ENCODE measurements around the gene SSH2.
"Not testable (repeated sequence)": the region's sequence is repeated elsewhere in the genome, so short reads cannot be mapped to it uniquely, and the experiment has no call there.

The SSH2 gene

DNA sequence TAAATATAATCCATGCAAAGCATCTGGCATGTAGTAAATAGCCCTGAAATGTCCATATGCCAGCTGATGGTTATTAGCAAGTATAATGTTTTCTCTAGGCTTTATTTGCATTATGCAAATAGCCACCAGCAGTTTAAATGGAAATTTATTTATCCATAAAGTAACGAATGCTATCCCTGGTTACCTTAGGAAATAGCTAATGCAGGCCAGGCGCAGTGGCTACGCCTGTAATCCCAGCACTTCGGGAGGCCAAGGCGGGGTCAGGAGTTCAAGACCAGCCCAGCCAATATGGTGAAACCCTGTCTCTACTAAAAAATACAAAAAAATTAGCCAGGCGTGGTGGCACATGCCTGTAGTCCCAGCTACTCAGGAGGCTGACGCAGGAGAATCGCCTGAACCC lies 254.1 kb downstream of the SSH2 start:
- FAIRE-seq; DNase-seq (ENCODE audit: low spot score): not testable (repeated sequence)

DNA sequence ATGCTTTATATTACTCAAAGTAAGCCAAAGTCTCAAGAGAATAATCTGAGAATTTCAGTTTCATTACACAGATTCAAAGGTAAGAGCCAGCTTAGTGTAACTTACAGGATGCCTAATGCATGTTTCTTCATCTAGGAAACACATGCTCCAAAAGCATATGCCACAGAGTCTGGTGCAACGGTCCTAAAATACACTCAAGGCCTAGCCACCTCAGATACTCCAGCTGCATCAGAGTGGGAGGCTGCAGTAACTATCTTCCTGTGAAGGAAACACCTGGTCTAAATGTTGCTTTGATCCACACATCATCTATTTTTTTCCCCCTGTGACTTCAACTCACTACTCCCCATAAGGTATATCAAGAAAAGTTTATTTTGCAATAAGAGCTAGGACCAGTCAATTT lies 255.7 kb downstream of the SSH2 start:
- FAIRE-seq (no peak), DNase-seq (ENCODE audit: low spot score) (no peak)

DNA sequence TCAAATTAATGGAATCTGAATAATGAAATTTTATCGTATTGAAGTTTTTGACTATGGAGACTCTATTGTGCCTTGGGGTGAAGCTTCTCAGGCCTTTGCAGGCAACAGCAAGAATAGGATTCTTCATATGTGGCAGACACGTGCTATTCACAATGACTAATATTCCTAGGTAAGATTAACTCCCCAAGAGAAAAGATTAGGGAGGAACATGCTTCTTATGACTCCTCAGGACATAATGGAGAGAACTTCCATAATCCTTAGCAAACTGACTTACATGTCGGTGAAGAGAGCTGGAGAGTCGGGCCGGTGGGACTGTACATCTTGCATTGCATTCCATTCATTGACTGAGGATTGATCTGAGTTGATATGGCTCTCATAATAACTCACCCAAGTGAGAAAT lies 258.4 kb downstream of the SSH2 start:
- no peak for DNase-seq (ENCODE audit: low spot score)
- FAIRE-seq: no peak

DNA sequence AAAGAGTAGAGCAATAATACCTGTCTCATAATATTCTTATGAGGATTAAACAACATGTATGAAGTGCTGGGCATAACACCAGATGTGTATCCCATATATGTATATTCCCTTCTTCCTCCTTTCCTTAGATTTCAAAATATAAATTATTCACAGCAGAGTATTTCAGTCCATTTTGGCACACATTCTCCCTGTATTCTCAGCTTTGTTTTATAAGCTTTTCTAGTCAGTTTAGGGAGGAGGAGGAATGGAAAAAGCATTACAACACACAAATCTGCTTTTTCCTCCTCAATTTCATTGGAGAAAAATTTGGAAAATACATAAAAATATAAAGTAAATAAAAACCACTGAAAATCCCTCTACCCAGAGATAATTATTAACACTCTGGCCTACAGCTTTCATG lies 260.8 kb downstream of the SSH2 start:
- FAIRE-seq (no peak), DNase-seq (ENCODE audit: low spot score) (no peak)

DNA sequence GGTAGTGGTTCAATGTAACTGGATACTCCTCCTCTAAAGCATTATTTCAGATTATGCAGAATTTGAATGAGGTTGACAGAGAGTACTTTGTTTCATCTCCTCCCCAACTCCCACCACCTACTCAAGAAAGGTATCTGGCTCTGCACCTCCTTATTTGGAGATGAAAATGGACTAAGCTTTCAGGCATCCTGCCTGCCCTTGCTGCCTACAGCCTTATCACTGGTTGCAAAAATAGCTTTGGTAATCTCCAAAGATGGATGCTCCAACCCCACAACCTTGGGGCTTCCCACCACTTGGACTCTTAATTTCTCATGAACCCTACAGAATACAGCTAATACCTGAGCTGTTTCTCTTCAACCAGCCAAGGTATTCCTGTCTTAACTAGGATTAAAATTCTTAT lies 262.1 kb downstream of the SSH2 start:
- FAIRE-seq: no peak
- no peak for DNase-seq (ENCODE audit: low spot score)

DNA sequence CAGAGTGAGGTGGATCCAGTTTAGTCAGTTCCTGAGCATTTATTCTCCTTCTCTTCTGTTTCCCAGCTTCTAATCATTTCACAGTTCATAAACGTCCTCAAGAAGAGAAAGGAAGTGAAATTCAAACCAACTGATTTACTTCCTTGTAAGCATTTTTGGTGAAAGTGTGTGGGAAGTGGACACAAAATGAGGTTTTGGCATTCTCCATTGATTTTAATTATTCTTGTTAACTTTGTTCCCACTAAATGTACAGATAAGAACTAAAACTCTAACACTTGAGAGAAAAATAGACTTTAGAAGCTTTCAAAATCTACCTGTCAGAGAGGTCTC lies 264.6 kb downstream of the SSH2 start:
- FAIRE-seq (no peak), DNase-seq (ENCODE audit: low spot score) (no peak)

DNA sequence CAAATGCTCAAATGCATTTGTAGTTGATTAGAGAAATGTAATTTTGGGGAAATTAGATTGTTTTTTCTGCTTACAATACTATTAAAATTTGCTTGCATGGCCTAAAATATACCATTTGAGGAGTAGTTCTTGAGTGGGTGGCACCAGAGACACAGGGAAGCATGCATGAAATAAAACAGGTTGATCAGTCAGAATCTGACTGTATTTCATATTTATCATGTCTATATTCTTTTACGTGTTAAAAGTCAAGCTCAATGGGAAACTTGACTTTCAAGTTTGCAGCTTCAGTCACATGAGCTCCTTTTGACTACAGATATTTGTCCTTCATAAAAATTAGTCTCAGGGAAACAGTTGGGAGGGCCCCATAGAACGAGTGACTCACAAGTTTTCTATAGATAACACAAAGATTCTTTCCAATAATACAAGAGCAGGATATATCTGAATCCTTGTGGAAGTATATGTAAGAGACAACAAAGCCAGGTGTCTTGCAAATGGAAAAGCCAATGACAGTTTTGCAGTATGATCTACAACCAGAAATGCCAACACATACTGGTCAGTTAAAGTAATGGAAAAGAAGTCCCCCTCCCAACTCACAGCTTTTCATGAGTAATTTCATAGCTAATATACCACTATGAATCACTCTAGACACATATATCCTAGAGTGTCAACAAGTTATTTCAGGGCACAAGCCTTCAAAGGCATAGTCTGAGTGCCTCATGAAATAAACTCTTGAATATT lies 265.1 kb downstream of the SSH2 start:
- FAIRE-seq: no peak
- DNase-seq (ENCODE audit: low spot score): no peak

DNA sequence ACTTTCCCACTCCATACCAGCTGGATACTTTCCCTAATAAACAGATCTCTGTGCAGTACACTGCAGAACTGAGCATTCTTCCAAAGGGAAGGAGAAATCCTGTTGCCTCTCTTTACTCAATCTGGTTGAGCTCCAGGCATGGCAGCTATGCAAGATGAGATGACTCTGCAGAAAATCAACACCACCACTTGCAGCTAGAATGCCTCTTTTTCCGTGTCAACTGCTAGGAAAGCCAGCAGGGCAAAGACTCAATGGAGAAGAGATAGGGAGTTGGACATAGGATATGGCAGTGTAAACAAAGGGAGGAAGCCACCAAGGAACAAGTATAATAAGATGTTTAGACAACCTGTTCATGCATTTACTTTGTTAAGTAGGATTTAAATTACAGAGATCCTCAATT lies 266.9 kb downstream of the SSH2 start:
- FAIRE-seq: no peak

DNA sequence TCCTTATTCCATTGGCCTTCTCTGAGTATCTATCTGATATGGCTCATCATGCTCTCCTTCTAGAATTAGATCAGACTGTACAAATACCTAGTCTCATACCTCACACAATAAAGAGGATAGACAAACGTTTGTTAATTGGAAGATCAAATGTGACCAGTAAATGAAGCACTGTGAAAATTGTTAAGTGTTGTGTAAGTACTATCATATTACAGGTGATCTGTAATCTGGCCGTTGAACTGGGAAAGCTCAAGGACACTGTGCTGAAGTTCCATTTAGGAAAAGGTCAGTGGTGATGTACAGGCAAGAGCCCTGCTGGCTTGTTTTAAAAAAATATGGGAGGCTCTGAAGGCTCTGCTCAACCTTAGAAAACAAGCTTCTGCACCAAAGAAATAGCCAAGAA lies 268.8 kb downstream of the SSH2 start:
- FAIRE-seq (no peak), DNase-seq (ENCODE audit: low spot score) (no peak)

More for the DNA sequence above, 266.9 kb downstream of the SSH2 start:
- no peak for DNase-seq (ENCODE audit: low spot score)

DNA sequence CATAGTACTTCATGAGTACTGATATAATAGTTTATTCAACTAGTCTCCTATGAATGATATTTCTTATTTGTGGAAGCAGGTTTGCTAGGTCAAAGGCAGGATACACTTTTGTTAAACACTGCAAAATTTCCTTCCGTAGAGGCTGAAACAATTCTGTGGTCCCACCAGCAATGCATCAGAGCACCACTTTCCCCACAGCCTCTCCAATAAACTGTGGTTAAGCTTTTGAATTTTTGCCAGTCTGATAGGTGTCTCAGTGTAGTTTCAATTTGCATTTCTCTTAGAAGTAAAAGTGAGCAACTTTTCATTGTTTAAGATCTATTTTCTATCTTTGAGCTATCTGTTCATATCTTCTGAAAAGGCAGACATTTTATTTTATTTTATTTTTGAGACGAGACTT lies 270.9 kb downstream of the SSH2 start:
- FAIRE-seq (no peak), DNase-seq (ENCODE audit: low spot score) (no peak)

DNA sequence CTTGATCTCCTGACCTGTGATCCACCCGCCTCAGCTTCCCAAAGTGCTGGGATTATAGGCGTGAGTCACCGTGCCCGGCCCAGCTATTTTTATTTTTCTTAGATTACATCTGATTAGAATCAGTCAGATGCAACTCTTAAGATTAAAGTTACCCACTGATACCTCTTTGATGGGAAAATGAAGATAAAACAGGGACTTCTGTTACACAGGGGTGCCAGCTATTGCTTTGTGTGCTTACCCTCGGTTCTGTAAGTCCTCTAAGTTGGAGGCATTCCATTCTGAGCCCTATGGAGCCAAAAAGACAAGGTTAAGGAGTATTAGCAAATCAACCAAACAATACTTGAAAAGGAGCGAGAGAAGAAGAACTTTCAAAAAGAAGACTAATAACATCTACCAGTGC lies 274.7 kb downstream of the SSH2 start:
- DNase-seq (ENCODE audit: low spot score) (no peak), FAIRE-seq (no peak)

DNA sequence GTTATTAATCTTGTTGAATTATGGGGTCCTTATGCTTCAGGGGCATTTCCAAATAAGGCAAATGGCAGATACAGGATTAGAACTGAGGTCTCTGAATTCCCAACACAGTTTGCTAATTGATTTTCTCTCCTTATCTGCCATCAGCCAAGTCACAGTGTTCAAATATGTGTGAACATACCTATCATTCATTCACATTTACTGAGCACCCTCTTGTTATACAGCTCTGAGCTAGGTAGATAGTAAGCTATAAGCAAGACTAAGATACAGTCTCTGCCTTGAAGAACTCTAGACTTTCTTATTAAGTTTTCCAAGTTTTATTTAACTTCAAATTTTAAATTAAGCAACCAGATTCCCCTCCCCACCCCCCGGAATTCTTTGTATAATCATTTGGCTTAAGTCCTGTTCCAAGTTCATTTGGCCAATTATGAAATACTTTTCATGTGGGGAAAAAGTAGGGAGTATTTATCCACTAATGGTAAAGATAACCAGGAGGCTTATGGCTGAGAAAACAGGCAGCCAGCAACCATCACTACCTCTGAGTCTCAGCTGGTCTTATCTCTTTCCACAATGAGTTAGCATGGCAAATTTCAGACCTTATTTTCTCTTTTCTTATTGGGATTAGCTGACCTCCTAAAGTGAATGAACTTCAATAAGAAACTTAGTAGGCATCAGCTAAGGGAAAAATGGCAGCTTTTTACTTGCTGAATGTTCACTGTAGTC lies 275.9 kb downstream of the SSH2 start:
- FAIRE-seq (no peak), DNase-seq (ENCODE audit: low spot score) (no peak)

DNA sequence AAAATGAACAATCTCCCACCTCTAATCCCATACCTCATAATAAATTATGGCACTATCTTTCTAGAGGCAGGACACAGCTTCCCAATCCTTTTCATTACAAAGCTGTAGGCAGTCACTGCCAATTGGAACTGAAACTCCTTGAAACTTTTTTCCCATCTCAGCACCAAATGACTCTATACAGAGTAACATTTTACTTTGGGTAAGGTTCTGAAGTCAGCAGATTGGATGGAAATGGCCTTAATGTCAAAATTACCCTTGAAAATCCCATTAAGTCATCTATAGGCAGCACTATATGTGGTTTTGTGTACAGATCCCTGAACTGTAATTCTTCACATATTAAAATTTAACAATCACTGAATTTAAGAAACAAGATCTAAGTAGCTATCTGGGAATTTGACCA lies 277.1 kb downstream of the SSH2 start:
- no peak for FAIRE-seq

DNA sequence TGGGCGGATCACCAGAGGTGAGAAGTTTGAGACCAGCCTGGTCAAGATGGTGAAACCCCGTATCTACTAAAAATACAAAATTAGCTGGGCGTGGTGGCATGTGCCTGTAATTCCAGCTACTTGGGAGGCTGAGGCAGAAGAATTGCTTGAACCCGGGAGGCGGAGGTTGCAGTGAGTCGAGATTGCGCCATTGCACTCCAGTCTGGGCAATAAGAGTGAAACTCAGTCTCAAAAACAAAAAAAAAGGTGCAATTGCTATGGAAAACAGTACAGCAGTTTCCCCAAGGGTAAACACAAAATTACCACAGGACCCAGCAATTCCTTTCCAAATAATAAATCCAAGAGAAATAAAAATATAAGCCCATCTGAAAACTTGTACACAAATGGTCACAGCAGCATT lies 278.1 kb downstream of the SSH2 start:
- not testable (repeated sequence) for FAIRE-seq; DNase-seq (ENCODE audit: low spot score)

More for the DNA sequence above, 277.1 kb downstream of the SSH2 start:
- no peak for DNase-seq (ENCODE audit: low spot score)

DNA sequence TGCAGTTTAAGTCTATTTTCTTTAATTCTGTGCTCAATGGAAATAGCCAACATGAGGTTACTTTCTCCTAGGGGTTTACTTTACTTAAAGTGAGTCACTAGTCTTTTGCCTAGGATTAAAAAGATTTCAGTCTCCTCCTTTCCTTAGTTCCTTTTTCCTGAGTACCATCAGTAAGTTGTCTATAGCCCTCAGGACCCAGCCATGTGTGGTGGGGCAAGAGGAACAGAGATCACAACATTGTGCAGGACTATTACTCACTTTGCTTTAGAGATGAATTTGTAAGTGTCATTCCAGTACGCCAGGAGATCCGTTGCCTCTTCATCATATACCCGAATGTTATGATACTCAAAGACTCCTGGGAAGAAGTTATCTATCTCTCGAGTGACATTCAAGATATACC lies 279.6 kb downstream of the SSH2 start:
- no peak for FAIRE-seq
- DNase-seq (ENCODE audit: low spot score): no peak

DNA sequence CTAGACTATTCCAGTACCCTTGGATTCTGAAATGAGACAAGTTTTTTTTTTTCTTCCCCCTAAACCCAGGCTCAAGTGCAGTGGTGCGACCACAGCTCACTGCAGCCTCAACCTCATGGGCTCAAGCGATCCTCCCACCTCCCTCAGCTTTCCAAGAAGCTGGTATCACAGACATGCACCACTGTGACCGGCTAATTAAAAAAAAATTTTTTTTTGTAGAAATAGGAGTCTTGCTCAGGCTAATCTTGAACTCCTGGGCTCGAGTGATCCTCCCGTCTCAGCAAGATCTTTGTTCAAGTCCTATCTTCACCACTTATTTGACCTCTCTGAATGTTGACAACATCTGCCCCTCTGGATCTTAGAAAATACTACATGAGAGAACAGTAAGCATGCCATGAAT lies 280.7 kb downstream of the SSH2 start:
- DNase-seq (ENCODE audit: low spot score): no peak
- FAIRE-seq: no peak

DNA sequence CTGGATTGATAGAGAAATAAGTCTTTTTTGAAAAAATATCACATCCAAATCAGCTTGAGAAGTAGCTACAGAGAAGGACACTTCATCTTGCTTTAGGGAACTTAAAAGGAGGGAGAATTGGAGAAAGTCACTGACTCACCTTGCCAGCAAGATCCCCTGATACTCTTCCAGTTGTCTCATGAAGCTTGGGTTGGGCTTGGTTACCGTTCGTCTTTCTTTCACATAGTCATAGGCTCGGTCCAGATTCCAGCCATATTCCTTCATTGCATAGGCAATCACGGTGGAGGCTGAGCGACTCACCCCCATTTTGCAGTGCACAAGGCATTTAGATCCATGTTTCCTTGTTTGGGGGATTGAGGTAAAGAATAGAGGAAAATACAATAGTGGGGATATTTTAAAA lies 282.0 kb downstream of the SSH2 start:
- FAIRE-seq (no peak), DNase-seq (ENCODE audit: low spot score) (no peak)

DNA sequence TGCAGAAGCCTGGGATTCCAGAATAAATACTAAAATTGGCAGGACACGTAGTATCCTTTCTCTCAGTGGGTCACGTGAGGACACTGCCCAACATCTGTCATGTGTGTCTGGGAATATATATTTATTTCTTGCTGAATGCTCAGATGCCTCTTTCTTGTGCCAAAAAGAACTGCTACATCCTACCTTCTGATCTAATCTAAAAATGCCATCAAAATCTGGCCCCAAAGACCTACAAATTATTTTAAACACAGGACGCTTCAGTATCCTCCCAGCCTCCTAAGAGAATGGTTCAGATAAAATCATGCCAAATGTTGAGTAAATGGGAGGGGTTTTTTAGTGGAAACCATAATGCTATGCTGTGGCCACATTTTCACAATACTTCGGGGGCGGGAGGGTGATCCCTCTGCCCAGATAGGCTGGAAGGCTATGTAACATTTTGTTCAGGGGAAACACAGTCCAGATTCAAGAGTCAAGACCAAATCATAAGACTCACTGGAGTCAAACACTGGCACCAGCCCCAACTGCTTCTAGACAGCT lies 284.4 kb downstream of the SSH2 start:
- DNase-seq (ENCODE audit: low spot score): no peak

DNA sequence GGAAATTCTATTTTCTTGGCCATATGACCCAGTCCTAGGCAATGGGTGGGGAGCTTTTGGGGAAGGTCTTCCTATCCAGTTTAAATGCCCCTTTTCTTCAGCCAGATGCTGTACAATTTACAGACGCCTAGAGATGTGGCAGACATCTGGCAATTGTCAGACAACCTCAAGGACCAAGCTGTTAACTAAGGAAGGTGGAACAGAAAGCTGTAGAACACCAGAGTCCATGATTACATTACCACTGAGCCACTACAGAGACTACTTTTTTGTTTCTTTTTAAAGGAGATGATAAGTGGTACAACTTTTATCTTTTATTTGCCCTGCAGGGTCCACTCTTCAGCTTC lies 286.2 kb downstream of the SSH2 start:
- no peak for FAIRE-seq

More for the DNA sequence above, 284.4 kb downstream of the SSH2 start:
- FAIRE-seq: no peak

DNA sequence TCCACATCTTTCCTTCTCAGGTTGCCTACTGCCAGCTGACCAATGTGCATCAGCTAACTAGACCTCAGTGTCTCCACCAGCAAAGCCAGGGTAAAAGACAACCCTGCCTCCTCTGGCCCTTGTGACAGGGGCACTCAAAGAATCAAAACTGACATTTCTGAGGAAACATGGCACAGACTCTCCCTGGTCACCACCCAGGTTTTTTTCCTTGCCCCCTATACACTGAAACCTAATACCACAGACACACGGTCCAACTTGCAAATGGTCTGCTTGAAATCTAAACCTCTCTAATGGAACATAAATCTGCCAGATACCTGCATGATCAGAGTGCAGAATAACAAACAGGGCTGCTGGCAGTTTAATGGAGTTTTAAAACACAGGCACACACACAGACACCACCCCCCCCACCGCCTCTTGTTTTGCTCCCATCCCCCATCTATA lies 287.8 kb downstream of the SSH2 start:
- DNase-seq (ENCODE audit: low spot score): no peak
- FAIRE-seq: no peak

More for the DNA sequence above, 286.2 kb downstream of the SSH2 start:
- no peak for DNase-seq (ENCODE audit: low spot score)

DNA sequence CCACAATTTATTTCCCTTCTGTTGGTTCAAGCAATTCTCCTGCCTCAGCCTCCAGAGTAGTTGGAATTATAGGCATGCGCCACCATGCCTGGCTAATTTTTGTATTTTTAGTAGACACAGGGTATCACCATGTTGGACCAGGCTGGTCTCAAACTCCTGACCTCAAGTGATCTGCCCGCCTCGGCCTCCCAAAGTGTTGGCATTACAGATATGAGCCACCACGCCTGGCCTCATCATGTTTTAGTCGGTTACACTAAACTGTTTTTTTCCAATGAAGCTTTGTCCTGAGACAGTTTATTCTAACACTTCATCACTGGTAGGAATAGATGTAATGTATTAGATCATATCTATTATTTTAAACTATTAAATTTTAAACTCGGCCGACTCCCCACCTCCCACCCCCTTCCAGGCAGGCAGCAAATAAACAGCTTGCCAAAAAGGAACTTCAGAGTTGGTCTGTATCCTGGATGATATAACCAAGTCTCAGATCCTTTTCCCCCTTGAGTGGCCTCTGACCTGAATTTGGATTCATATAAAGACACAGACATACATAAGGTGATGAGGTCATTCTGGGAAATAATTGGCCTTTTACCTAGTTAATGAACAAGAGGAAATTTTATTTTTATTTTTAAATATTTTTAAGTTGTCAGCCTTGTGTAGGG lies 288.9 kb downstream of the SSH2 start:
- DNase-seq (ENCODE audit: low spot score) (no peak), FAIRE-seq (no peak)

DNA sequence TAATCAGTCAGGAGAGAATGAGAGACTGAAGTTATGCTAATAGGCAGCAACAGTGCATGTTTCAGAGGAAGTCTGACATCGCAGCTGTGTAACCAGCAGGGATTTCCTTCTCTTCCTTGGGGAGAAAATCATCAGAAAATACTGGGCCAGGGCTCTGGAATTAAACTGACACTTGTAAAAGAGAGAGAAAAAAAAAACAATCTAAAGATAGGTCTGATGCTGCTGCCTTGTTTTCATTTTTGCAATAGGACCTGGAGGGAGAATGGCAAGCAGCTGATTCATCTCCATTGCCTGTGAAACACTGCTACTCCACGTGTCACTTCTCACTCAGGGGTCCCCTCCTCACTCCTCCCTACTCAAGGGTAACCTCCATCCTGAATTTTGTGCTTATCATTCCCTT lies 289.6 kb downstream of the SSH2 start:
- no peak for DNase-seq (ENCODE audit: low spot score)
- no peak for FAIRE-seq

Measured in urothelium cell line (cell line).